ENCODE data around the gene PXDC1.

- TF ChIP-seq, protein P1, sequence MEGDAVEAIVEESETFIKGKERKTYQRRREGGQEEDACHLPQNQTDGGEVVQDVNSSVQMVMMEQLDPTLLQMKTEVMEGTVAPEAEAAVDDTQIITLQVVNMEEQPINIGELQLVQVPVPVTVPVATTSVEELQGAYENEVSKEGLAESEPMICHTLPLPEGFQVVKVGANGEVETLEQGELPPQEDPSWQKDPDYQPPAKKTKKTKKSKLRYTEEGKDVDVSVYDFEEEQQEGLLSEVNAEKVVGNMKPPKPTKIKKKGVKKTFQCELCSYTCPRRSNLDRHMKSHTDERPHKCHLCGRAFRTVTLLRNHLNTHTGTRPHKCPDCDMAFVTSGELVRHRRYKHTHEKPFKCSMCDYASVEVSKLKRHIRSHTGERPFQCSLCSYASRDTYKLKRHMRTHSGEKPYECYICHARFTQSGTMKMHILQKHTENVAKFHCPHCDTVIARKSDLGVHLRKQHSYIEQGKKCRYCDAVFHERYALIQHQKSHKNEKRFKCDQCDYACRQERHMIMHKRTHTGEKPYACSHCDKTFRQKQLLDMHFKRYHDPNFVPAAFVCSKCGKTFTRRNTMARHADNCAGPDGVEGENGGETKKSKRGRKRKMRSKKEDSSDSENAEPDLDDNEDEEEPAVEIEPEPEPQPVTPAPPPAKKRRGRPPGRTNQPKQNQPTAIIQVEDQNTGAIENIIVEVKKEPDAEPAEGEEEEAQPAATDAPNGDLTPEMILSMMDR (IDR thresholded peaks at IDR 0.05 in 4 of 5, conservative IDR thresholded peaks at IDR 0.05 in 1 of 5) = no peak
- no peak for TF ChIP-seq POLR2A (IDR thresholded peaks at IDR 0.05)
These were observed 13.2 kb upstream of the PXDC1 start for GRCh38 chr6:3764516-3765335.

Data from gastrocnemius medialis (tissue), 4 donors.